SK-N-MC (cell line): ENCODE measurements around the gene ERBB4.

Experiments used
- EZH2 ChIP-seq: fragments of 200-600 bp; sonication (generic); IDR thresholded peaks from one replicate; pipeline ENCODE4 v1.6.1; 2017; ENCODE audit warnings: antibody characterized with exemption
- POLR2AphosphoS5 ChIP-seq: IDR thresholded peaks from 2 replicates; pipeline ENCODE4 v1.6.1; 2012; ENCODE audit warnings: mild to moderate bottlenecking, low read depth, low read length, borderline replicate concordance

DNA sequence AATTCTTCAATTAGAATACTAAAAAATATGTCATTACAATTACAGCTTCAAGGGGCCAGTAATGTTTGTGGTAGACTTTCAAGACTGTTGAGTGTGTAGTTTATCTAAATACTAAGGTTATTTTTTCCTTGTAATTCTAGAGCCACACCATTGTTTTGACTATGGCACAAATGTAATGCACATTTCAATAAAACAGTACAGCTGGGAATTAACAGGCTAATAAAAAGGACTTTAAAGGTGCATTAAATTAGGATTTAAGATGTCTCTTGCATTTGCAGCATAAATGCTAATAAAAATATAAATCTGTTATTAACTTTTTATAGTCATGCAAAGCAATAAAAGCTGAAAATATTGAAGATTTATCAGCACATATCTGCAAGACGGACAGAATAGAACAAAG, 344.8 kb downstream of the ERBB4 start:
- TF ChIP-seq EZH2 (no peak), POLR2AphosphoS5 (no peak)
